GM18526 (cell line): ENCODE results near the gene DDAH2.

Source experiments
- POLR2A ChIP-seq: IDR thresholded peaks from 3 replicates; pipeline ENCODE4 v1.6.1; 2011; ENCODE audit not compliant: insufficient read length; ENCODE audit errors: extremely low read depth

The DDAH2 gene

GRCh38 chr6:31700740-31701401 is 28.2 kb downstream of the DDAH2 start:
- TF ChIP-seq POLR2A: no peak

DNA sequence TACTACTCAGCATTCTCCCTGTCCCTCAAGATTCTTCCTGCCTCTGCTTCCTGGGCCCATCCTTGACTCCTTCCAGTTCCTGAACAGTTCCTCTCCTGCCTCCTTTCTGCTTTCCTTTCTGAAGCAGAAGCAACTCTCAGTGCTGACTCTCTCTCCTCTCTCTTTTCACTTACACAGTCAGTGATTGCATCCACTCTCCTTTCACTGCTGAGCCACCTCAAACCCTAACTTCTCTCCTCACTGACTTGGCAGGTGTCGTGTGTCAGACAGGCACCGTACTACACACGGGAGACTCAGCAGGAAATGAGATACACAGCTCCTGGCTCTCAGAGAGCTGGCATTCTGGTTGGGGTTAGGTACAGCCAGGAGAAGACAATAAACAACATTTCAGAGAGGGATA is 31.5 kb downstream of the DDAH2 start:
- no peak for TF ChIP-seq POLR2A

GRCh38 chr6:31693535-31693934 is 35.6 kb downstream of the DDAH2 start:
- no peak for TF ChIP-seq POLR2A

GRCh38 chr6:31692886-31693285 is 36.2 kb downstream of the DDAH2 start:
- TF ChIP-seq POLR2A: no peak

DNA sequence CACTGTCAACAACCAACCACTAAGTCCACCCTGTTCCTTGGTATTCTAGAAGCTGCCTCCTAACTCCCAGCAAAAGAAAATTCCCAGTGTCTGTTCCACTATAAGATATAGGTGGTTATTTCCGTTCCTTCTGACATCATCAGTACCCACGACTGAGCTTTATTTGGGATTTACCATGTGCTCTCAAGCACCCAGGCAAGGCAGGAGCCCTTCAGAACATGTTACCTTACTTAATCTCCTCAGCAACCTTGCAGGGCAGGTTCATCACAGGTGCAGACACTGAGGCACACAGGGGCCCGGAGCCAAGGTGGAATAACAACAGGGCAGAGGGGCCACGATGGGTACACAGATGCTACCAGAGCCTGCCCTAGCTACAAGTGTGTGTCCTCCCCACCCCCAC is 36.7 kb downstream of the DDAH2 start:
- TF ChIP-seq POLR2A: no peak

DNA sequence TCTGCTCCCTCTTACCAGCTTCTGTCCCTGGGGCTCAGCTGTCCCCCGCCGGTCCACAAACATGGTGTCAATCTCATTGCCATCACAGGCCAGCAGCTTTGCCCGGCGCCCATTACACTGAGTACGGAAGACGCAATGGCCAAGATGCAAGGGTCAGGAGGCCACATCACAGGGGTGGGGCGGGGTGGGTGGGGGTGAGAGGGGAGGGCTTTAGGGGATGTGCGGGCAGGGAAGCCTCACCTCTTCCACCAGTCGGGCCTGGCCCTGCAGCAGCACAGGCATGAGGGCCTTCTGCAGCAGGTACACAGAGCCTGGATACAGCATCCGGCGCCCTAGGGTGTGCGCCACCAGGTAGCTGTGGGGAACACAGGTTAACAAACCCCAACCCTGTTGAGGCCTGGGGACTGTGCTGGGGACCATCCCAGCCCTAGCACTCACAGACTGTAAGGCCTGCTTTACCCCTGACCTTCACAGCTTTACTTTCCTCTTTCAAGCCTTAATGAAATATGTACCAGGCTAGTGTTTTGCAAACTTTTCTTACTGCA is 37.5 kb downstream of the DDAH2 start:
- no peak for TF ChIP-seq POLR2A

DNA sequence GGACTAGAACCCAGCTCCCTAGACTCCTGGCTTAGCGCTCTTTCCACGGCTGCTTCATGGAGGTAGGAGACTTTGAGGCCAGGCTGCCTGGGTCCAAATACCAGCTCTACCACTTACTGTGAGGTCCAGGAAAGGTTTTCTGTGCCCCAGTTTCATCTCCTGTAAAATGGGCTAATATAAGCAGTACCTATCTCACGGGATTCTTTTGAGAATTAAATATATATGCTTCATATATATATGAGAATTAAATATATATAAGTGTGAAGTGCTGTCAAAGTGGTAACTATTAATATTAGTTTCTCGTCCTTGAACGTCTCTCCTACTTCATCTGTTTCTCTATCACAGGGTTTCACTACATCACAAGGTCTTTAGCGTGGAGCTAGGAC is 38.0 kb downstream of the DDAH2 start:
- no peak for TF ChIP-seq POLR2A

DNA sequence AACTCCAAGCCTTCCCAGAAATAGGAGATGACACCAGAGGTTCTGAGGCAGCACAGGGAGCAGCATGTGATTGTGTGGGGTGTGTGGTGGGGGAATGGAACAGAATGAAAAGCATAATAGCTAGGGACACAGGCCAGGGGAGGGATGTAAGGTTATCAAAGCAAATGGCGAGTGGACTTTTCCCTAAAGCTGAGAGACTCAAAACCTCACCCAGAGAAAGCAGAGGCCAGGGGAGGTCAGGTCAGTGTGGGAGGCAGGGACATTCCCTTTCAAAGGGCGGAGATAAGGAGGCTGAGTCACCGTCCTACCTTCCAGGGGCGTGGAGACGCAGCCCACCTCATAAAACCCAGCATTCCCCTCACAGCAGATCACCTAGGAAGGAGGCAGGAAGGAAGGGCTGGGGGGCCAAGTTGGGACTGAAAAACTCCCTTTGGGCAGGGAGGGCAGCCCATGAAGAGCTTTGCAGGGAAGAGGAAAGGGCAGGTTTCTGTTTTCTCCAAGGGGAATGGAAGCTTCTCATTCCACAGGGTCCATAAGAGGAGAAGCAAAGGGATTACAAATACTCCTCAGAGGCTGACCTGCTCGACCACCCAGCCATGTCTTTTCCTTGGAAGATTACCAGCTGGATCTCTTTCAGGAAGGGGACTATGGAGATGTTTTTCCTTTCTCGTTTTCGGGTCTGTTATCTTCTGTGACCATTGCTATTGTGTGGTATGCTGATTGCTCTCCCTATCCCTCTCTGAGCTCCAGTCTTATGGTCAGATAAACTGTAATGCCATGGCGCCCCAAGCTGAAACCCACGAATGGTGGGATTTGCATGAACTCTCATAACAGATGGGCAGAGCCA is 38.6 kb downstream of the DDAH2 start:
- no peak for TF ChIP-seq POLR2A

GRCh38 chr6:31689249-31690110 is 39.6 kb downstream of the DDAH2 start:
- TF ChIP-seq POLR2A: no peak

- TF ChIP-seq POLR2A: no peak
Observed at GRCh38 chr6:31687860-31688693, 41.0 kb downstream of the DDAH2 start.

DNA sequence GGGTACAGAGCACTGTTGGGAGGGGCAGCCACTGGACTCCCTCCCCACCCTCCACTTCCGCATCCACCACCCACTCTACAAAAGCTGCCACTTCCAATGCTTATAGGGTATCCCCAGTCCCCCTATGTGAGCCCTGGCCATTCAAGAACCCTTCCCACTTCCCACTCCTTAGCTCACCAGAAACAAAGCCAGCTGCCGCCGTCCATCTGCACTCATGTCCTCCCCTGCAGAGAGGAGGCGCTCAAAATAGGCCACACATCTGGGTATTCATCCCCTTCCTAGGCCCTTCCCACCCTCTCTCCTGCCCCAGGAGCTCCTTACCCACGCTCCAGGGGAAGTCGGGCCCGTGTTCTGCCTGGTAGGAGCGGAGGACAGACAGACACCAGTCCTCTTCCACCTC is 41.8 kb downstream of the DDAH2 start:
- TF ChIP-seq POLR2A: no peak

GRCh38 chr6:31686483-31686882 is 42.6 kb downstream of the DDAH2 start:
- TF ChIP-seq POLR2A: no peak

GRCh38 chr6:31683591-31683990 is 45.5 kb downstream of the DDAH2 start:
- TF ChIP-seq POLR2A: no peak

- TF ChIP-seq POLR2A: no peak
Observed at GRCh38 chr6:31681135-31681671, 47.9 kb downstream of the DDAH2 start.
